ENCODE measurements around the gene HEY2. TPM values are rescaled to one million over a fixed set of nuclear protein-coding genes. Genes with fewer than 3 reads are reported as not detected.

HEY2 gene
- total RNA-seq, 1 donor from 2014 or later = 25.6 TPM

GRCh38 chr6:125808591-125808990, 59.2 kb downstream of the HEY2 start:
- DNase-seq = no peak
- Histone ChIP-seq H3K36me3 (no peaks in the 10 kb centered on the region), H3K27me3 (ENCODE audit: low read depth) (no peaks in the 10 kb centered on the region), H3K9me3 (replicated peaks) (no peaks in the 10 kb centered on the region), H3K4me3 (no peak overlapping the region), H3K4me1 (peaks cover 30% of the 10 kb centered on the region), H3K27ac (replicated peaks) (no peak overlapping the region)
- intact Hi-C loops (cut with micrococcal nuclease) = no loop called here
- TF ChIP-seq CTCF (IDR thresholded peaks at IDR 0.05; ENCODE audit: borderline replicate concordance) = no peak

GRCh38 chr6:125809570-125810170, 60.2 kb downstream of the HEY2 start:
- Histone ChIP-seq H3K9me3 (replicated peaks) (no peaks in the 10 kb centered on the region), H3K36me3 (no peaks in the 10 kb centered on the region), H3K4me1 (peaks cover 40% of the 10 kb centered on the region), H3K4me3 (no peak overlapping the region), H3K27ac (replicated peaks) (no peak overlapping the region), H3K27me3 (ENCODE audit: low read depth) (no peaks in the 10 kb centered on the region)
- no peak for DNase-seq
- TF ChIP-seq CTCF (IDR thresholded peaks at IDR 0.05; ENCODE audit: borderline replicate concordance) = no peak
- intact Hi-C loops (cut with micrococcal nuclease) = no loop called here

DNA sequence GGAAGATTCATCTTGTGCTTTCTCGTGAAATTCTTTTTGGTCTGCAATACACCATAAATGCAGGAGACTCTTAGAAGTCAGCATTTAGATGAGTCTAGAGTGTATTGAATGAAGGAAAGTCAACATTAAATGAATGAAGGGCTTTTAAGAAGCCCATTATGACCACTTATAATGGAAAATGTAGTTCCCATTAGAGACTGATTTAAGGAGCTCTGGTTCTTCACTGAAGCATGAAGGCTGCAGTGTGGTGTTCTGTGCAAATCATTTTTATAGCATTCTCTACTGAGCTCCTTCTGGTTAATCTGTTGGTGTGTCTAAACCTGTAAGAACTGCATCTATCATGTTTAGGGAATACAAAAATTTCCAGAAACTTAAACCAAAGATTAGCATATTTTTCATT, 61.0 kb downstream of the HEY2 start:
- peaks cover 48% of the 10 kb centered on the region for H3K4me1 ChIP-seq
- intact Hi-C loops (cut with micrococcal nuclease) = no loop called here
- H3K36me3 ChIP-seq = no peaks in the 10 kb centered on the region

More for the DNA sequence above, 61.0 kb downstream of the HEY2 start:
- Histone ChIP-seq H3K27ac (replicated peaks) (no peak overlapping the region), H3K4me3 (no peak overlapping the region), H3K9me3 (replicated peaks) (no peaks in the 10 kb centered on the region), H3K27me3 (ENCODE audit: low read depth) (no peaks in the 10 kb centered on the region)
- DNase-seq = no peak
- TF ChIP-seq CTCF (IDR thresholded peaks at IDR 0.05; ENCODE audit: borderline replicate concordance) = no peak

Other genes with a start within 250 kb of the HEY2 start
- 10.3 TPM for gene NCOA7, start 41.3 kb downstream of the HEY2 start, total RNA-seq
- gene HINT3, start 207.1 kb downstream of the HEY2 start, total RNA-seq = 32.9 TPM
- gene TRMT11, start 236.9 kb downstream of the HEY2 start, total RNA-seq = 9.2 TPM

Measured in left ventricle myocardium inferior (tissue), 1 donor.